Mucosa of stomach (tissue), 1 donor: ENCODE data around the gene AMDHD2.
"Not testable (repeated sequence)": the region's sequence is repeated elsewhere in the genome, so short reads cannot be mapped to it uniquely, and the experiment has no call there.

Experiments
- H3K27me3 ChIP-seq: one replicate; pipeline ENCODE4 v1.7.0; 2013; ENCODE audit warnings: mild to moderate bottlenecking, low read length; ENCODE audit not compliant: control insufficient read depth, insufficient read depth
- H3K36me3 ChIP-seq: one replicate; pipeline ENCODE4 v1.7.0; 2013; ENCODE audit warnings: low read length; ENCODE audit not compliant: control insufficient read depth, insufficient read depth
- H3K4me1 ChIP-seq: one replicate; pipeline ENCODE4 v1.7.0; 2013; ENCODE audit warnings: mild to moderate bottlenecking, low read length; ENCODE audit not compliant: control insufficient read depth, insufficient read depth
- H3K4me3 ChIP-seq: one replicate; pipeline ENCODE4 v1.7.0; 2013; ENCODE audit warnings: low read length
- H3K9ac ChIP-seq: one replicate; pipeline ENCODE4 v1.7.0; 2013; ENCODE audit warnings: mild to moderate bottlenecking, low read length, moderate library complexity
- H3K9me3 ChIP-seq: one replicate; pipeline ENCODE4 v1.7.0; 2013; ENCODE audit warnings: mild to moderate bottlenecking, low read length, moderate library complexity; ENCODE audit not compliant: control insufficient read depth
- donor health status: Pancreatic carcinoma.

Gene AMDHD2

GRCh38 chr16:2537451-2538379, 17.5 kb downstream of the AMDHD2 start, which contains the start of gene PDPK1:
Gene PDPK1, plus strand, starts transcription at chr16:2538021. Its CDS starts 92 bp downstream, at chr16:2538113.
- Histone ChIP-seq H3K4me1 (peaks cover 26% of the 10 kb centered on the region), H3K9me3 (no peaks in the 10 kb centered on the region), H3K36me3 (no peaks in the 10 kb centered on the region), H3K9ac (peak within 1 kb of the TSS; percentile 62), H3K4me3 (peak within 1 kb of the TSS; percentile 67), H3K27me3 (no peaks in the 10 kb centered on the region)

DNA sequence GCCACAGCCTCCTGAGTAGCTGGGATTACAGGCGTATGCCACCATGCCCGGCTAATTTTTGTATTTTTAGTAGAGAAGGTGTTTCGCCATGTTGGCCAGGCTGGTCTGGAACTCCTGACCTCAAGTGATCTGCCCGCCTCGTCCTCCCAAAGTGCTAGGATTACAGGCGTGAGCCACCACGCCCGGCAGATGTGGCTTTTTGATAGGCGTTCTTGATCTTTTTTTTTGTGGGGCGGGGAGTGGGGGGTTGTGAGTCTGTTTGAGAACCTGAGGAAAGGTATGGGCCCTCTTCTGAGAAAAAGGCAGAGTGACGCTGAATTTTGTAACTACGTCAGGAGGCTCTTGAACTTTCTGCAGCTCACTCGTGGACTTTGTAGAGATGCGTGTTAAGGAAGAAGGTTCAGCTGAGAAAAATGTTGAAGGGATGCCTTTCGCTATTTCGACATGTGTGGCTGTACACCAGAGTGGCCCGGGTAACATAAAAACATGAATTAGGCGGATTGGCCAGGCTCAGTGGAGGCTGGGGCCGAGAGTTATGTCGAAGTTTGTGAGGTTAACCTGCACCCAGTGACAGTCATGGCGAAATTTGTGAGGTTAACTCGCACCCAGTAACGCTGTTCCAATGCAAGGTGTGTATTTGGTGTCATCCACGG, 19.1 kb downstream of the AMDHD2 start:
- H3K4me1 ChIP-seq, result peaks cover 23% of the 10 kb centered on the region
- not testable (repeated sequence) for H3K36me3 ChIP-seq, H3K4me3 ChIP-seq, H3K9ac ChIP-seq, H3K27me3 ChIP-seq, H3K9me3 ChIP-seq

DNA sequence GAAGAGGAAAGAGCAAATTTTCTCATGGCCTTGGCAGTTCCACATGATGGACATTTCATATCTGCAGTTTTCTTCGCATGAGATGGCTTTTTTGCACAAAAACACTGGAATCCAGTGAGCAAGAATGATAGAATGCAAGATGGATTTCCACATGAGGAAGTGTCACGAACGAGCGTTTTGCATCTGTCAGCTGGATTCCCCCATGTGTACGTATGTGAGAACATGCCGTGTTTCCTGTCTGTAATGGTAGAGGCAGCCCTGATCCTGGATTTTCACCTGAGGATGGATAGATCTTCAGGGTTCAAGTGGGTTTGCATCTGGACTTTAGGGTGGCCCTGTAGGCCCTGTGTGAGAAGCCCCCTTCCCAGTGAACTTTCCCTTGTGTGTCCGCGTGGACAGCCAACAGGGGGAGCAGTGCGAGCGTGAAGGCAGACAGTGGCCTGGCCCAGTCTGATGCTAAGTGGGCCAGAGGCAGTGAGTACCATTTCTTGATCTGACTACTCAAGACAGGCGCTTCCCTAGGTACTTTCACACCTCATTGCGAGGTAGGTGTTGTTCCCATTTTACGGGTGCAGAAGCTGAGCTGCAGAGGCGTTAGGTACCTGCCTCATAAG, 19.8 kb downstream of the AMDHD2 start:
- H3K36me3 ChIP-seq, H3K4me3 ChIP-seq, H3K27me3 ChIP-seq, H3K9ac ChIP-seq, H3K9me3 ChIP-seq: not testable (repeated sequence)
- peaks cover 23% of the 10 kb centered on the region for H3K4me1 ChIP-seq

DNA sequence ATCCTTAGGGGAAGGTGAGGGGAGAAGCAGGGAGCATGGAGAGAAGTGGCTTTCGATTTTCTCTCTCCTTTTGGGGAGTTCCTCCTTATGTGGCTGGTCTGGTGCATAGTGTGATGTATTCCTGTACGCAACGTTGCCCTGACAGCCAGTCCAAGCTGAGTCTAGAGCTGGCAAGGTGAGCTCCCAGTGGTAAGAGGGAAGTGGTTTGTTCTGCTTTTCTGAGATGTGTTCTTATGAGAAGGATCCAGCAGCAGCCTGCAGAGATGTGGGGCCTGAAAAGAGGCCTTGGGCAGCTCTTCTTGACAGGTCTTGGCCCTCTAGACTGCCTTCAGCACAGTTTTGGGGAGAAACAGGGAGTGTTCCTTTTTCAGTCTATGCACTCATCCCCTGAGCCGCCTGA, 20.7 kb downstream of the AMDHD2 start:
- peaks cover 23% of the 10 kb centered on the region for H3K4me1 ChIP-seq

DNA sequence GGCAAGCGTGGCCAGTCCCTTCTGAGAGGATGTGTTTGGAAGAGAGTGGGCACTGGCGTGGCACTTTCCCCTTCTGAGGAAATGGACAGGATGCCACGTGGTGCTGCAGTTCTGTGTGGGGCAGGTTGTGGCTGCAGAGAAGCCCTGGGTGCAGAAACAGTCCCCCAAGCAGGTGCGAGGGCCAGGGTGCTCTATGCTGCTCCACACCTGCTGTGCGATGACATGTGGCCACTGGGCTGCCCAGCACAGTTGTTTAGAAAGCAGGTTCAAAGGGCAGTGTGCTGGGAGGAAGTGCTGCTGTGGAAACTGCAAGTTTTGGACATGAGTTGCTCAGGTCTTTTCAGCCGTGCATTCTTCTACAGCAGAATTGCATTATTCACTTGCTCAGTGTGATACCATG, 21.2 kb downstream of the AMDHD2 start:
- H3K27me3 ChIP-seq, H3K9me3 ChIP-seq, H3K4me3 ChIP-seq, H3K9ac ChIP-seq, H3K36me3 ChIP-seq: not testable (repeated sequence)
- peaks cover 20% of the 10 kb centered on the region for H3K4me1 ChIP-seq

More for the DNA sequence above, 20.7 kb downstream of the AMDHD2 start:
- not testable (repeated sequence) for H3K9ac ChIP-seq, H3K36me3 ChIP-seq, H3K4me3 ChIP-seq, H3K9me3 ChIP-seq, H3K27me3 ChIP-seq

DNA sequence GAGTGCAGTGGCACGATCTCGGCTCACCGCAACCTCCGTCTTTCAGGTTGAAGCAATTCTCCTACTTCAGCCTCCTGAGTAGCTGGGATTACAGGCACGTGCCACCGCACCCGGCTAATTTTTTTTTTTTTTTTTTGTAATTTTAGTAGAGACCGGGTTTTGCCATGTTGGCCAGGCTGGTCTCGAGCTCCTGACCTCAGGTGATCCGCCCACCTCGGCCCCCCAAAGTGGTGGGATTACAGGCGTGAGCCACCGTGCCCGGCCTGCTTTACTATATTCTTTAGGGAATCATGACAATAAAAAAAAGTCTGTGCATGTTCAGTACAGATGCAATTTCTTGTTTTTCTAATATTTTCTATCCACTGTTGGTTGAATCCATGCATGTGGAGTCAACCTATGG, 23.6 kb downstream of the AMDHD2 start:
- not testable (repeated sequence) for H3K4me3 ChIP-seq, H3K36me3 ChIP-seq, H3K9me3 ChIP-seq, H3K27me3 ChIP-seq, H3K9ac ChIP-seq
- peaks cover 19% of the 10 kb centered on the region for H3K4me1 ChIP-seq

GRCh38 chr16:2550283-2550878, 30.2 kb downstream of the AMDHD2 start:
- H3K9ac ChIP-seq, H3K9me3 ChIP-seq, H3K4me1 ChIP-seq, H3K27me3 ChIP-seq, H3K4me3 ChIP-seq, H3K36me3 ChIP-seq: not testable (repeated sequence)

DNA sequence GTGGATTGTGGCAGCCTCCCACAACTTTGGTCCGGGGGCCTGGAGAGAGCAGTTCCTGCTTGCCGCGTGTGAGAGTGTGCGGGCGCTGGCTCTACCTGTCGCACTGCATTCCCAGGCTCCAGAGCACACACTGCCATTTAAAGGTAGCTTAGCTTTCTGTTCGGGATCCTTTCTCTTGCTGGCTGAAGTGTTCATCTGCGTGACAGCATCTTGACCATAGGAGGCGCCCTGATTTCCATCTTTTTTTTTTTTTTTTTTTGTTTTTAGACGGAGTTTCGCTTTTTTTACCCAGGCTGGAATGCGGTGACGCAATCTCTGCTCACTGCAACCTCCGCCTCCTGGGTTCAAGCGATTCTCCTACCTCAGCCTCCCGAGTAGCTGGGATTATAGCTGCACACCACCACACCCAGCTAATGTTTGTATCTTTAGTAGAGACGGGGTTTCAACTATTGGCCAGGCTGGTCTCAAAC, 31.3 kb downstream of the AMDHD2 start:
- H3K27me3 ChIP-seq, H3K9me3 ChIP-seq, H3K36me3 ChIP-seq, H3K4me3 ChIP-seq, H3K9ac ChIP-seq, H3K4me1 ChIP-seq: not testable (repeated sequence)

DNA sequence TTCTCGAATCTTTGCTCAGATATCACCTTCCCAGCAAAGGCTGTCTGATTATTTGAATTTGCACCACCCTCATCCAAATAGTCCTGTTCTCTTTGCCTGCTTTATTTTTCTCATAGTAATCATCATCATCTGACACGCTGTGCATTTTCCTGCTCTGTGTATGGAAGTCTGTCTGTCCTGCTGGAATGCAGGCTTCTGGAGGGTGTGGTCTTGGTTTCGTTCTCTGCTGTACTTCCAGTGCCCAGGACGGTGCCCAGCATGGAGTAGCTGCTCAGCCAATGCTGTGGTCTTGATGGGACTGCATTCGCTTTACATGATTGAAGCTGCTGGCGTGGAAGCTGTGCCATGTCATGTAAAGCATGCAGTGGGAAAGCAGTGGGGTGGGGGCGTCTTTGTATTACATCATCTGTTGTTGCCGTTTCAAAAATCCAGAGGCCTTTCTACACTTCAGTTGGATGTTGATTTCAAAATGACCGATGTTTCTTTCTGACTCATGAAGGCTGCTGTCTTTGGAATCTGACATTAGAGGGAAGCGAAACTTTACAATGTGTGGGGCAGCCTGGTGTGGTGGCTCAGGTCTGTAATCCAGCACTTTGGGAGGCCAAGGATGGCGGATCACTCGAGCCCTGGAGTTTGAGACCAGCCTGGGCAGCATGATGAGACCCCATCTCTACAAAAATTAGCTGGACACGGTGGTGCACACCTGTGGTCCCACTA, 34.7 kb downstream of the AMDHD2 start:
- not testable (repeated sequence) for H3K4me1 ChIP-seq, H3K36me3 ChIP-seq, H3K9me3 ChIP-seq, H3K4me3 ChIP-seq, H3K27me3 ChIP-seq, H3K9ac ChIP-seq

DNA sequence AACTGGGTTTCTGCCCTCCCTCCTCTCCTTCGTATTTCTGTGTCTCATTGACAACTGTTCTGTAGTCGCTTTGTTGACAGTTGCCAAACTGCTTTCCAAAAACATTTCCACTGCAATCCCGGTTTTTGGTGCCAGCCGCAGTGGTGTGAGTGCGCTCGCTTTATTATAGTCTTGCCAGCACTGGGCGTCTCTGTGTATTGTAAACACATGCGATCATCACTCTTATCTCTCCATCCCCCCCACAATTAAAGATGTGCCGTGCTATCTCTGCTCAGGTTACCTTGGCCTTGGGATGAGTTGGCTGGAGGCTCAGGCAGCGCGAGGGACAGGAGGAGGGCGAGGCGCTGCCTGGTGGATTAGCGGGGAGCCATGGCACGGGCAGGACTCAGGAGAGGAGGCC, 37.0 kb downstream of the AMDHD2 start:
- not testable (repeated sequence) for H3K4me1 ChIP-seq, H3K4me3 ChIP-seq, H3K9me3 ChIP-seq, H3K9ac ChIP-seq, H3K36me3 ChIP-seq, H3K27me3 ChIP-seq

- not testable (repeated sequence) for H3K4me3 ChIP-seq, H3K36me3 ChIP-seq, H3K9ac ChIP-seq, H3K4me1 ChIP-seq, H3K27me3 ChIP-seq, H3K9me3 ChIP-seq
These were observed 40.1 kb downstream of the AMDHD2 start for GRCh38 chr16:2560131-2560797.
